ENCODE data around the gene VARS1.

DNA sequence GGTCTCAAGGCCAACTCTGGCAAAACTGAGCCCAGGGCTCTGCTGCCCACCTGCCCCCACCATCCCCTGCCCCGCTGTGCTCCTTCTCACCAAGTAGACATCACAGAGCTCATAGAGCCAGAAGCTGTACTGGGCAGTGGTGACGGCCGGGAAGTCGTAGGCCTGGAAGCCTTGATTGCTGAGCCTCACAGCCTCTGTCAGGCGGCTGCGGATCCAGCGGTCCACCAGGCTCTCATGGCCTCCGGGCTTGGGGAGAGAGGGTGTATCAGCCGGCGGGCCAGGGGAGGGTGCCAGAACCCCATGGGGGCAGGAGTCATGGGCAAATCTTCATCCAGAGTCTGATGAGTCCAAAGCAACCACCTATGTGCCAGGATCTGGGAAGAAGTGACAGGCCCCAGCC, 15.6 kb downstream of the VARS1 start:
- TF ChIP-seq, protein P1, sequence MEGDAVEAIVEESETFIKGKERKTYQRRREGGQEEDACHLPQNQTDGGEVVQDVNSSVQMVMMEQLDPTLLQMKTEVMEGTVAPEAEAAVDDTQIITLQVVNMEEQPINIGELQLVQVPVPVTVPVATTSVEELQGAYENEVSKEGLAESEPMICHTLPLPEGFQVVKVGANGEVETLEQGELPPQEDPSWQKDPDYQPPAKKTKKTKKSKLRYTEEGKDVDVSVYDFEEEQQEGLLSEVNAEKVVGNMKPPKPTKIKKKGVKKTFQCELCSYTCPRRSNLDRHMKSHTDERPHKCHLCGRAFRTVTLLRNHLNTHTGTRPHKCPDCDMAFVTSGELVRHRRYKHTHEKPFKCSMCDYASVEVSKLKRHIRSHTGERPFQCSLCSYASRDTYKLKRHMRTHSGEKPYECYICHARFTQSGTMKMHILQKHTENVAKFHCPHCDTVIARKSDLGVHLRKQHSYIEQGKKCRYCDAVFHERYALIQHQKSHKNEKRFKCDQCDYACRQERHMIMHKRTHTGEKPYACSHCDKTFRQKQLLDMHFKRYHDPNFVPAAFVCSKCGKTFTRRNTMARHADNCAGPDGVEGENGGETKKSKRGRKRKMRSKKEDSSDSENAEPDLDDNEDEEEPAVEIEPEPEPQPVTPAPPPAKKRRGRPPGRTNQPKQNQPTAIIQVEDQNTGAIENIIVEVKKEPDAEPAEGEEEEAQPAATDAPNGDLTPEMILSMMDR (IDR thresholded peaks at IDR 0.05) = no peak
- TF ChIP-seq POLR2A (IDR thresholded peaks at IDR 0.05) (no peak), EP300 (IDR thresholded peaks at IDR 0.05) (no peak)

All from gastroesophageal sphincter (tissue), 3 donors.